ENCODE data around the gene SIRT7. TPM values are rescaled to one million over a fixed set of nuclear protein-coding genes. Genes with fewer than 3 reads are reported as not detected.
"Not testable (repeated sequence)": the region's sequence is repeated elsewhere in the genome, so short reads cannot be mapped to it uniquely, and the experiment has no call there.

The SIRT7 gene
- total RNA-seq, 1 donor, result 22.1 TPM

GRCh38 chr17:81920612-81921536, 2.9 kb upstream of the SIRT7 start:
- Histone ChIP-seq H2AFZ (ENCODE audit: low read length) (no peak overlapping the region), H3K27me3 (ENCODE audit: insufficient read depth, low read length) (no peaks in the 10 kb centered on the region), H3K79me2 (ENCODE audit: insufficient read depth, low read length) (peaks cover 92% of the 10 kb centered on the region), H3K4me1 (ENCODE audit: insufficient read depth, low read length) (peaks cover 29% of the 10 kb centered on the region), H4K20me1 (ENCODE audit: insufficient read depth, low read length) (peaks cover 63% of the 10 kb centered on the region), H3K4me3 (ENCODE audit: insufficient read depth, low read length) (no peak overlapping the region), H3K4me2 (ENCODE audit: insufficient read depth, low read length) (no peak overlapping the region), H3K9me3 (ENCODE audit: low read depth, low read length) (no peaks in the 10 kb centered on the region), H3K27ac (ENCODE audit: low read depth, low read length) (no peak overlapping the region), H3K36me3 (ENCODE audit: insufficient read depth, low read length) (peaks cover 38% of the 10 kb centered on the region)
- TF ChIP-seq, protein P1, sequence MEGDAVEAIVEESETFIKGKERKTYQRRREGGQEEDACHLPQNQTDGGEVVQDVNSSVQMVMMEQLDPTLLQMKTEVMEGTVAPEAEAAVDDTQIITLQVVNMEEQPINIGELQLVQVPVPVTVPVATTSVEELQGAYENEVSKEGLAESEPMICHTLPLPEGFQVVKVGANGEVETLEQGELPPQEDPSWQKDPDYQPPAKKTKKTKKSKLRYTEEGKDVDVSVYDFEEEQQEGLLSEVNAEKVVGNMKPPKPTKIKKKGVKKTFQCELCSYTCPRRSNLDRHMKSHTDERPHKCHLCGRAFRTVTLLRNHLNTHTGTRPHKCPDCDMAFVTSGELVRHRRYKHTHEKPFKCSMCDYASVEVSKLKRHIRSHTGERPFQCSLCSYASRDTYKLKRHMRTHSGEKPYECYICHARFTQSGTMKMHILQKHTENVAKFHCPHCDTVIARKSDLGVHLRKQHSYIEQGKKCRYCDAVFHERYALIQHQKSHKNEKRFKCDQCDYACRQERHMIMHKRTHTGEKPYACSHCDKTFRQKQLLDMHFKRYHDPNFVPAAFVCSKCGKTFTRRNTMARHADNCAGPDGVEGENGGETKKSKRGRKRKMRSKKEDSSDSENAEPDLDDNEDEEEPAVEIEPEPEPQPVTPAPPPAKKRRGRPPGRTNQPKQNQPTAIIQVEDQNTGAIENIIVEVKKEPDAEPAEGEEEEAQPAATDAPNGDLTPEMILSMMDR (IDR thresholded peaks at IDR 0.05; ENCODE audit: extremely low read depth, low read depth, low read length), result no peak
- no peak for DNase-seq (ENCODE audit: insufficient read length, low spot score, missing footprints)

- peaks cover 57% of the 10 kb centered on the region for H3K36me3 ChIP-seq (ENCODE audit: insufficient read depth, low read length)
Measured at GRCh38 chr17:81918832-81919545, 1.0 kb upstream of the SIRT7 start.

GRCh38 chr17:81918333-81918669, 325 bp upstream of the SIRT7 start:
- Histone ChIP-seq H3K4me2 (ENCODE audit: insufficient read depth, low read length) (peak overlapping the region; percentile 99), H3K4me3 (ENCODE audit: insufficient read depth, low read length) (peak overlapping the region; percentile 83), H3K79me2 (ENCODE audit: insufficient read depth, low read length) (peaks cover 86% of the 10 kb centered on the region), H4K20me1 (ENCODE audit: insufficient read depth, low read length) (peaks cover 66% of the 10 kb centered on the region), H3K36me3 (ENCODE audit: insufficient read depth, low read length) (peaks cover 63% of the 10 kb centered on the region), H3K4me1 (ENCODE audit: insufficient read depth, low read length) (peaks cover 18% of the 10 kb centered on the region)
- H3K9me3 ChIP-seq (ENCODE audit: low read depth, low read length); H2AFZ ChIP-seq (ENCODE audit: low read length); H3K27me3 ChIP-seq (ENCODE audit: insufficient read depth, low read length); DNase-seq (ENCODE audit: insufficient read length, low spot score, missing footprints); H3K27ac ChIP-seq (ENCODE audit: low read depth, low read length): not testable (repeated sequence)
- TF ChIP-seq, protein P1 (IDR thresholded peaks at IDR 0.05; ENCODE audit: extremely low read depth, low read depth, low read length), result peak; percentile 15

More at GRCh38 chr17:81918832-81919545, 1.0 kb upstream of the SIRT7 start:
- no peak for DNase-seq (ENCODE audit: insufficient read length, low spot score, missing footprints)
- Histone ChIP-seq H4K20me1 (ENCODE audit: insufficient read depth, low read length) (peaks cover 72% of the 10 kb centered on the region), H3K27ac (ENCODE audit: low read depth, low read length) (no peak overlapping the region), H3K9me3 (ENCODE audit: low read depth, low read length) (no peaks in the 10 kb centered on the region), H3K79me2 (ENCODE audit: insufficient read depth, low read length) (peaks cover 92% of the 10 kb centered on the region), H3K4me3 (ENCODE audit: insufficient read depth, low read length) (no peak overlapping the region), H3K4me1 (ENCODE audit: insufficient read depth, low read length) (peaks cover 23% of the 10 kb centered on the region), H2AFZ (ENCODE audit: low read length) (no peak overlapping the region), H3K4me2 (ENCODE audit: insufficient read depth, low read length) (no peak overlapping the region), H3K27me3 (ENCODE audit: insufficient read depth, low read length) (no peaks in the 10 kb centered on the region)
- TF ChIP-seq, protein P1 (IDR thresholded peaks at IDR 0.05; ENCODE audit: extremely low read depth, low read depth, low read length), result no peak
